Inferior parietal cortex (tissue), 1 donor: Measurements from ENCODE around the gene CIB2.

Experiments
- DNase-seq: peaks from one replicate; pipeline ENCODE4 v3.0.0-alpha.2; 2016; ENCODE audit errors: extremely low spot score

Gene CIB2

DNA sequence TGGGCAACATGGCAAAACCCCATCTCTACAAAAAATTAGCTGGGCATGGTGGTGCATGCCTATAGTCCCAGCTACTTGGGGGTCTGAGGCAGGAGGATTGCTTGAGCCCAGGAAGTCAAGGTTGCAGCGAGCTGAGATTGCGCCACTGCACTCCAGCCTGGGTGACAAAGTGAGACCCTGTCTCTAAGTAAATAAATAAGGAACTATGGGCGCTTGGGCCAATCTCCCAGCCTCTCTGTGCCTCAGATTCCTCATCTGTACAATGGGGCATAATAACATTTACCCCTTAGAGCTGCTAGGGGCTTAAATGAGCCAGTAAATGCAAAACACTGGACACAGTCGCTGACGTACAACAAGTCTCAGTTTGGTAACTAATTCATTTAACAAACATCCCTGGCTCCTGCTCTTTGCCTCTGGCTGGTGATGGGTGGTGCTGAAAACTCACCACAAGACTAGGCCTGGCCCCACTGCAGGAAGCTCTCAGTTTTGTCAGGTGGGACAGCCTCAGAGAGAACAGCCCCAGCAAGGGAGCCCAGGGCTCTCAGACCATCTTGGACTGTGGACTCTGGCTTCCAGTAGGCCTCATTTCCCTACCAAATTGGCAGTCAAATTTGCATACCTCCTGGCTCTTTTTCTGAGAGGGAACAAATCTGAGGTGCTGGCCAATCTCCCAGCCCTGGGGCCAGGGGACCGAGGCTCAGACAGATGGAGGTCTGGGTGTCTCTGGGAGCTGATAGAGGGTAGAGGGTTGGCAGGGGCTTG, 47.4 kb downstream of the CIB2 start:
- DNase-seq, result no peak

DNA sequence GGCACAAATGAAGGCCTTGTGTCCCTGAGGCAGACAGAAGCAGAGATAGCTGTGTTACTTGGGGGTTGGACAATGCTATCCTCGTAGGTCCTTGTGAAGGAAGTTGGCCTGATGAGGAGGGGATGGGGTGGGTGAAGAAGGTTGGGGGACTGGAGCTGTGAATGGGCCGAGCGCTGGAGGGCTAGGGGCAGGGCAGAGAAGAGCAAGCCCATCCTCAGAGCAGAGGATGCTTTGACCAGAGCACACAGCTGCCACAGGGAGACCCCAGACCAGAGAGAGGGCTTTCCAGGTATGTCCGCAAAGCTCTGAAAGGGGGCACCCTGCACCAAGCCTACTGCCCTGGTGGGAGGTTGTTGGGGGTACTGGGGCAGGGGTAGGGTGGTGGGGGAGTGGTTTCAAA, 48.1 kb downstream of the CIB2 start:
- DNase-seq, result no peak

DNA sequence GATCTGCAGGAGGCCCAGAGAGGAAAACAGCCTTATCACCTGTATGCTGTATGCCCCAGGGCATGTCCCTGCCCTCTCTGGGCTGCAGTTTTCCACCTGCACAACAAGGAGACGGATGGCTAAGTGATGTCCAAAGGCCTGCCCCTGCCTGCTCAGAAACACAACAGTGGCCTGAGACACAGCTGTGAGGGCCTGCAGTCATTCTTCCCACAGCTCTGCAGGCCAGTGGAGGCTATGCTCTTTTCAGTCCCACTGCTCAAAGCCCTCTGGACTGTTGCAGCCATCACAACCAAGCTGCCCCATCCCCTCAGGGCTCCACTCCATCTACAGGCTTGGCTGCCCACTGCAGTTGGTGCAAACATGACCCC, 48.5 kb downstream of the CIB2 start:
- no peak for DNase-seq

DNA sequence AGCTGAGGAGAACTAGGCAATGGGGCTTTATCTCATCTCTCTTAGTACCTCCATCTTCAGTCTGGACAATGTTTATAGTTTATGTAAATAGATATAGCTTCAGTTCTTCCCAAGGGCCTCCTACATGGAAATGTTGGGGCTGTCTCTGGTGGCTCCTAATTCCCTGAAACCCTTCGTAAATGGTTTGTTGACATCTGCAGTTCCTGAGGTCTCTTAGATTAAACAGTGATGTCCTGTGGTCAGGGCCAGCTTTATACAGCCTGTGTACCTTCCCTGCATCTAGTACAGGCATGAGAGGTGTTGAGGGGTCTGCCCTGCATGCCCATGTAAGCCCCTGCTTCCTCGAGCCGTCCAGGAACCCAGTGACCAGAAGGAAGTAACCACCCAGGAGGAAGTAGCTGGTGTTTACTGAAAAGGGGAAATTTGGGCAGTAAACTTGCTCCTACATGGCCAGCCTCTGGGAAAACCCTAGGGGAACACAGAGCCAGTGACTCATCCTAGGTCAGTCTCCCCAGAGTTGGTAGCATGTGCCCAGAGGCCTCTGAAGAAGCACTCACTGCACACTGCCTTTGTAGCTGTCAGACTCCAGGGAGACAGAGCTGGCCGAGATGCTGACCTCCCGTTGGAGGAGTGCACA, 49.0 kb downstream of the CIB2 start:
- DNase-seq, result no peak

DNA sequence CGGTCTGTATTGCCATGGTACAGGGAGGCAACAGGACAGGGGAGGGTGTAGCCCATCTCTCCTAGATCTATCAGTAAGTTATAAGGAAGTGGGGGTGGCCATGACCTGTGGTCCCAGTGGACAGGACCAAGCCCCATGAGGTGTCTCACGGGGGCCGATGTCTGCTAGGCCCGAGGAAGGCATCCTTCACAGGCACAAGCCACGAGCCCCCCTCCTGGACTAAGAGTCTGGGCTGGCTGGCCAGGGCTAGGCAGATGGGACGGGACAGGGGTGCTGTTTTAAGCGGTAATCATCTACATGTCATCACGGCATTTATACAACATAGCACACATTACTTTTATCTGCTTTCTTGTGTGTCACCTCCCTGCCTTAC, 51.2 kb downstream of the CIB2 start:
- no peak for DNase-seq

DNA sequence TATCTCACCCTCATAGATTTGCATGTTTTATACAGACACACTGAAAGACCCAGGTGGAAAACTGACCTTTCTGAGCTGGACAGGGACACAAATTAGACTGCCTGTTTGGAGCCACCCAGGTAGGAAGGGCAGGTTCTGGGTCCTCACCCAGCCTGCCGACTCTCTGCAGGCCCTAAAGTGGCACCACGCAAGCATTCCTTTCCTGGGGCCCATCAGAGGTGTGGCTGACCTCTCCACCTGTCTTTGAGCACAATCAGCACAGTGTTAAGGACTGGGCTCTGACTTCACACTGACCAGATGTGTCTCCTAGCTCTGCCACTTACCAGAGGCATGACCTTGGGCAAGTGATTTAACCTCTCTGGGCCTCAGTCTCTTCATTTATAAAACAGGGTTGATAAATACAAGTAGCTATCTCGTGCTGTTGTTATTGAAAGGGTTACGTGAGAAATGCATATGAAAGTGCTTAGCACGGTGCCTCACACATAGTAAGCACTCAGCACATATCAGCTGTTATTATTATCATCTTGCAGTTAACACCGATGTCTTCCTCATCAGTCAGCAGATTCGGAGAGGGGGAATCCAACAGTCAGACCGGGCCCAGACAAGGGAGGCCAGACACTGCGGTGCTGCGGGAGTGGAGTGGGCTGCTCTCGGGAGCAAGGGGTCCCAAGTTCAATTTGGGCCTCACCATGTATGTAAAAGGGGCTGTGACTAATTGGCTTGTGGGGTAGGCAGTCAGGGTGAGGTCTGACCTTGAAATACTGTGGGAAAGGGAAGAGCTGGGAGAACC, 51.8 kb downstream of the CIB2 start:
- no peak for DNase-seq

DNA sequence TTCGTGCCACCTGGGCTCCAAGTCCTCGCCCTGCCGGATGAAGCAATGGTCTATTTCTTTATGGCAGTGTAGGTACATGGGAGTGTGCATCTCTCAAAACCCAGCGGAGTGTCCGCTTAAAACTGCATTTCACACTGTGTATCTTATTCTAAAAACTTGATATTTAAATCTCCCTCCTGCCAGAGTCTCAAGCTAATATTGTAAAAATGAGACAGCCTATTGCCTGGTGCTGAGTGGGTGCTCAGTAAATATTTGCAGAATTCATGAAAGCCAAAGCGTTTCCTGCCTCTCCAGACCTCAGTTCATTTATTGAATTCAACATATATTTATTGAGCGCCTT, 53.4 kb downstream of the CIB2 start:
- DNase-seq, result no peak

DNA sequence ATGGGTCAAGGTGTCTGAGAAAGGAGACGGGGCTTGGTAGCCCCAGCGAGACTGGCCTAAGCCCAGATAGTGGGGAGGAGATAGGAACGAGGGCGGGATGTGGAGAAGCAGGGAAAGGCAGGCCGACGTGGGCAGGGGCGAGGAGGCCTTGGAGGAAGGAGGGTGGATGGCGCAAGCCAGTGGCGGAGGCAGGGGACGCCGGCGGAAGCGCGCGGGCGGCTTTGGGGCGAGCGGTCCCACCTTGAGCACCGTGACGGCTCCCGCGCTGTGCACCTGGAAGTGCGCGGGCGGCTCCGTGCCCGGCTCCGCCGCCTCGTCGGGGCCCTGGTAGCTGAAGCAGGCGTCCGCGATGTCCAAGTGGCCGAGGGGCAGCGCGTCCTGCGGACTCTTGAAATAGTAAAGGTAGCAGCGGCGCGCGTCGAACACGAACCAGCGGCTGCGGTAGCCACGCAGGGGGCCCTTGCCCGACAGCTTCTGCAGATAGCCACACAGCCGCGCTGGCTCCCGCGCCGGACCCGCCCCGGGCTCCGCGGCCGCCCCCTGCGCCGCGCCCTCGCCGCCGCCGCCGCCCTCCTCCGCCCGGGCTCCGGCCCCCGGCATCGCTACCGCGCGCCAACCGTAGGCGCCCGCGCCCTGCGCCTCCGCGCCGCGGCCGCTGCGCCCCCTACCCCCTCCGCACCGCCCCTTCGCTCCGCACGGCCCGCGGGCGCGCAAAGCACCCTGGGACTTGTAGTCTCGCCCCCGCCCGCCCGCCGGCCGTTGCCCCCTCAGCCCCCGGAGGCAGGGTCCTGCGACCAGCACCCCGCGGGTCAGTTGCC, 54.0 kb downstream of the CIB2 start, which contains the start of gene TBC1D2B:
TSS of gene TBC1D2B (minus strand) at position 659 of the 818 bp plus-strand sequence. CDS start at position 600, 59 bp downstream.
- no peak for DNase-seq

DNA sequence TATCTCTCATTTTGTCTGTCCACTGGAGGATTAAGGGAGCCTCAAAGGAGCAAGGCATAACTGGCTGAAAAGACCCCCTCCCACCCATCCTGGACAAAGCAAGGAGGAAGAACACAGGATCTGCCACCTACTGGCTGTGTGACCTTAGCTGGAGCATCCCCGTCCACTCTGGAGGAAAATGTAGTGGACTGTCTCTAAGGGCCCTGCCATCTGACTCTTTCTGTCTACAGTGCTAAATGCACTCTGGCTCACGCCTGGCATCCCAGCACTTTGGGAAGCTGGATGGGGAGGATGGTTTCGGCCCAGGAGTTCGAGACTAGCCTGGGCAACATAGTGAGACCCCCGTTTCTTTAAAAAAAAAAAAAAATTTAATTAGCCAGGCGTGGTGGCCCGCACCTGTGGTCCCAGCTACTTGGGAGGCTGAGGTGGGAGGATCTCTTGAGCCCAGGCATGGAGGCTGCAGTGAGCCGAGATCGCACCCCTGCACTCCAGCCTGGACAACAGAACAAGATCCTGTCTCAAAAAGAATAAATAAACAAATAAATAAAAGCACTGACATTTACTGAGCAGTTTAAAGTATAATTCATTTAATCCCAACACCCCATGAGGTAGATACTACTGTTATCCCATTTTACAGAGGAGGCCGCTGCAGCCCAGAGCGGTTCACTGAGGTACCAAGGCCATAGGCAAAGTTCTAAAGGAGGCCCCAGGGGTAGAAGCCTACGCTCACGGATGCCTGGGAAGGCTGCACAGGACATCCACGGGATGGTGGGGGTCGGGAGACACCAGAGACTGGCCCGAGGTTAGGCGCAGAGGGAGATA, 54.8 kb downstream of the CIB2 start:
- DNase-seq, result no peak

DNA sequence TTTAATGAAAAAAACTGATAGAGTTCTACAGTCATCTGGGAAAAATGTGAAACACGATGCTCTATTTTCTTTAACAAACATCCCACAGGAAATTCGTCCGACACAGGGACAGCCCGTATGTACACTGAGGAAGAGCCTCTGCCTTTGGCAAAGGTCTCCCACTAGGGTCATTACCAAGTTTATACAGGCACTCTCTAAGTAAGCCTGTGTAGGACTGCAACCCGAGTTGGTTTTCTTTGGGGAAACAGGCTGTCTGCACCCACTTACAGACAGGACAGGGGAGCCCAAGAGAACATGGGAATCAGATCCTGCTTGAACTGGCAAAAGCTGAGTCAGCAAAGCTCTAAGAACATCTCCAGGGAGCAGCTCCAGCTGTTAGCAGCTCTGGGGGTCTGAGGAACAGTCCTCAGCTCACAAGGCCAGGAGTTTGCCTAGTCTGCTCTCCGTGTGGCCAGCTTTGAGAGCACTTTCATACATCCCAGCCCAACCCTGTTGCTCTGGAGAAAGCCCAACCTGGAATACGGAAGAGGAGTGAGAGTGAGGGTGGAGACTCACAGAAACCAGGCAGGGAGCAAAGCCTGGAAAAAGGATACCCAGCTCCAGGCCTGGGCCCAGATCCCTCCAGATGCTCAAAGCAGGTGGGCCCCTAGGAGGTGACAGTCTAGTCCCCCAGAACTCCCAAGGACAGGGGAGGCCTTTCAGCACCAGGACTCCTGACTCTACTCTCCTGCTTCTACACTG, 55.6 kb downstream of the CIB2 start:
- no peak for DNase-seq

DNA sequence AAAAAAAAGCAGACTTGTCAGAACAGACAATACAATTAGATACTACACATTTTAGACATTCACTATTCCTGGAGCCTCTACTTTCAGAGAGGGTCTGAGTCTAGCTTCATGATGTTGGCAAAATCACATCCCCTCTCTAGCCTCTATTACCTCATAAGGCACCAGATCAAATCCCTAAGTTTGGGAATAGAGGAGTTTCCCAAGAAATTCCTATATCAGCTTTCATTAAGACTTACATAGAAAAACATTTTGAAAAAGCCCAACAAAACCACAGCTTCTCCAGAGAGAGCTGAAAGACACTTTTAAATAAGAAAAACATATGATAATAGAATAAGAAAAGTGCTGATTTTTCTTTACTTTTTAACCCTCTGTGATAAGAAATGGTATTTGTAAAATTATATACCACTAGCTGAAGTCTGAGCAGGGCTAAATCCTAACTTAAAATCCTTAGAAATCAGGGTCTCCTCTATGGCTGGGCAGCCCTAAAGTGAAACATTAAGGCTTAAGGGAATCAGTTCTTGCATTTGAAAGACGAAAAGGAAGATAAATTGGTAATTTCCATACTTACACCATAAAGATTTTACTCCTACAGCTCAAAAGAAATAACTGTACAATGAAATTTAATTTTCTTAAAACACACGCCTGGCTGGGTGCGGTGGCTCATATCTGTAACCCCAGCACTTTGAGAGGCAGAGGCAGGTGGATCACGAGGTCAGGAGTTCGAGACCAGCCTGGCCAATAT, 58.0 kb downstream of the CIB2 start:
- no peak for DNase-seq

DNA sequence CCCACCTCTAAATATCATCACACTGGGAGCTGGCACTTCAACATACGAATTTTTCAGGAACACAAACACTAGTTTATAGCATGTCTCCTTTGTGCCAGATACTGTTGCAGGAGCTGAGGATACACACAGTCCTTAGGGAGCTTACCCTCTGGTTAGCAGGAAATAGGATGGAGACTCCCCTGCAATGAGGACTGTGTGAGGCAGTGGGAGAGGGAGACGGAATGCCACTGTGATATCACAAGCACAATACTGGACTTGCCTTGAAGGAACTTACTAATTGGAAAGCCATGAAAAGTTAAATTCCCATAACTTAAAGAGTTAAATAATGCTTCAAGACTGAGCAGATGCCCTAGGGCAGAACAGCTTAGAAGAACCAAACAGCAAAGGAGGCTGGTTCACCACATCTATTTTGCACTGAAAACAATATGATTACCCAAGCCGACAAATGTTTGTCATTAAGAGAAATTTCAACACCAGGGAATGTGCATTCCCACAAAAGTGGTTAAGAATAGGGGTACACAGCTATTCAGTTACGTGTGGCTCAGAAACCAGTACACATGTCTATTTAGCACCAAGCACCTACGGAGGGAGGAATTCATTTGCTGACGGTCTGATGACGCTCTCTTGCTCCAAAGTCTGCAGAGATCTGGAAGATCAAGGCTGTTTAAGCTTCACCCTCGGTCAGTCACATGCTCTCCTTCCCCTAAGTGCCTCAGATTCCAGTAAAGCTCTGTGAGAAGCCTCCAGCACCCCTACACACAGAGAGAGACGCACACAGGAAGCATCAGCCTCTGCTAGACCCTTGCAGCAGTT, 59.0 kb downstream of the CIB2 start:
- DNase-seq, result peak; percentile 28

DNA sequence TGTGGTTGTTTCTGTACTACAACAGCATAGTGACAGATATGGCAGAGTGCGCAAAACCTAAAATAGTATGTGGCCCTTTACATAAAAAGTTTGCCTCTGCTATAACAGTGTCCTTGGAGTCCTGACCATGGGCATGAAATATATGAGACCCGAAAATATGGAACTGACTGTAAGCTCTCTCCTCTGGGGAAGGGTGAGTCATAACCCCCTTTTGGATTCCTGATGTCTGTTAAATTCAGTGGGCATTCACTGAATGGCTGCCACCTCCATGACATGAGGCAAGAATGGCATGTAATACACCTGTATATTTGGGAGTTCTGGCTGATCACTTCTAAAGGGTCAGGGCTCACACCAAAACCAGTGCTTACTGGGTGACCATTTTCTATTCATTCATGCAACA, 59.9 kb downstream of the CIB2 start:
- no peak for DNase-seq

DNA sequence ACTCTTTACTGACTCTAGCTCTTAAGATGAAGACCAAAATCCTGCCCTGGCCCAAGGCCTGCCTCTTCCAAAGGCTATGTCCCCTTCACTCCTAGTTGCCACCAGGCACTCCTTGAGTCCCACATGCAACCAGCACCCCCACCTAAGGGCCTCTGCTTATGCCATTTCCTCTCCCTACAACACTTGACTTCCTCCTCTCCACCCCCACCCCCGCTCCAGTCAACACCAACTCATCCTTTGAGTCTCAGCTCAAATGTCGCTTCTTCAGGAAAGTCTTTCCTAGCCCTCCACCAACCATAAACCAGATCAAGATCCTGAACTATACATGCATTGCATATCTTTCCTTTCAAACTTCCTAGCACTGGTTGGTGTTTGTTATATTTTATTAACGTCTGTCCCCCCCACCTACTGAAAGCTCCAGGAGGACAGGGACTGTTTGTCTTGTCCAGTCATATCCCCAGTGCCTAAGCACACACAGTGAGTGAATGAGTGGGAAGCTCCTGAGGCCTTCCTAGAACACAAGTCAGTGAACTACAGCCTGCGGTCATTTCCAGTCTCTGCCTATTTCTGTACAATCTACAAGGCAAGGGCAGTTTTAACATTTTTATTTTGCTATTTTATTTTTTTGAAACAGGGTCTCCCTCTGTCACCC, 61.1 kb downstream of the CIB2 start:
- no peak for DNase-seq

DNA sequence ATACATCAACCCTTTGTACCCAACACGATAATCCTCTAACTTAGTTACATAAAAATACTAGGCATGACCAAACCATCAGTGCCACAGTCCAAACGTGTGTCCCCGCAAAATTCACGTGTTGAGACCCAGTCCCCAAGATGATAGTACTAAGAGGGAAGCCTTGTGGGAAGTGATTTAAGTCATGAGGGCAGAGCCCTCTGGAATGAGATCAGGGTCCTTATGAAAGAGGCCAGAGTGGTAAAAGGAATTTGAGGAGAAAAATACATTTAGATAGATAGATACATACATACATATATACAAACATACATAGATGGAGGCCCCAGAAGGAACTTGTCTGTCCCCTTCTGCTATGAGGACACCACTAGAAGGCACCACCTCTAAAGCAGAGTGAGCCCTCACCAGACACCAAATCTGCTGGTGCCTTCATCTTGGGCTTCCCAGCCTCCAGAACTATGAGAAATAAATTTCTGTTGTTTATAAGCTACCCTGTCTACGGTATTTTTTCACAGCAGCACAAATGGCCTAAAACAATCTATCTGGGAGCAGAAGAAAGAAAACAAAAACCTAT, 61.7 kb downstream of the CIB2 start:
- no peak for DNase-seq

DNA sequence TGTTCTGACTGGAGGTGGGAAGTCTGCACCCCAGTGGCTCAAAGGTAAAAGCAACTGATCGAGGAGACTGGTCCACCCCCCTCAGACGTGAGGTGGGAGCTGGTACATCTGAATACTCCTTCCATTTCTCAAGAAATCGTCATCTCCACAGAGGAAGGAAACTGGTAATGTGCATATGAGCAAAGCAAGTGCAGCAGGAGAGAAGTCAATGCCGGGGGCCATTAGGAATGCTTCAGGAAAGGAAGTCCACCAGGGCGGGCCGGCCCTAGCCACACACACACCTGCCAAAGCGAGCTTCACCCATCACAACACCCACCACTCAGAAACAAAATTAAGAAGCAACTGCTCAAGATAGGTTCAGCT, 62.2 kb downstream of the CIB2 start:
- DNase-seq, result no peak

DNA sequence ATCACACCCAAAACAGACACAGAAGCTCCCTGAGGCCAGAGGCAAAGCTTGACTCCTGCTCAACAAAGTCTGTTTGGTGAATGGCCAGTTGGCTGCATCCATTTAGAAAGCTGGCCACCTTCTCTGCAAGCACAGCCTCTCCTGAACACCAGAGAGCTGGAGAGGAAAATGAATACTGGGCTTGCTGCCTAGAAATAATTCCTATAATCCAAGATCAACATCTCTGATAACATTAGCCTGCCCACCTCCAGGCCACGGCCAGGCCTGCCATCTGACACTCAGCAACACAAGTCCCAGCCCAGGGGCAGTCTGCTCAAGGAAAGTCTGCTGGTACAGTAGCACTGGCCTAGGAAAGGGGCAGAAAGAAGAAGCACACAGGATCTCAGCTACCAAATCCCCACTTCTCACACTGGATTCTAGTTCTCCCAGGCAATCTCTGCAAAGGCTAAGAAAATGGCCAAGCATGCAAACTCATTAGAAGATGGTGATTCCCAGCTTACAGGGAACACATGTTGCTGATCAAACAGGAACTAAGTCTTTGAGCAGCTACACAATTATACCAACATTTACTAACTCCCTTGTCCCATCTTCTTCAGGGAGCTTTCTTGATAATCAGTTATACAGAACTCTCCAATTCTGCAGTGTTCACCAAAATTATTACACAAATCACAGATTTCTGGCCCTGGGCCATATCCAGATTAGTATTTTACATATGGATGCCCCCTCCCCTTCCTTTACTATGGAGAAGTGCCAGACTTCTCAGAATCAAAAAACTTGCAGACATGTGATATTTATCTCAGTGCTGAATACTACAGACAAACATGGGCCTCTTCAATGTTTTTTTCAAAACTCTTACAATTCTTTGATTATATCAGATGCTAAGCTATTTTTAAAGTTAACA, 63.7 kb downstream of the CIB2 start:
- no peak for DNase-seq
